Measurements from ENCODE around the gene PCDH12.
"Not testable (repeated sequence)": the region's sequence is repeated elsewhere in the genome, so short reads cannot be mapped to it uniquely, and the experiment has no call there.

PCDH12 gene

GRCh38 chr5:141940695-141941271 is 17.2 kb downstream of the PCDH12 start:
- no peak for DNase-seq (ENCODE audit: low read depth, low spot score)

- no peak for DNase-seq (ENCODE audit: low read depth, low spot score)
These were observed 22.5 kb downstream of the PCDH12 start for GRCh38 chr5:141935538-141935937.

GRCh38 chr5:141934099-141934844 is 23.7 kb downstream of the PCDH12 start:
- DNase-seq (ENCODE audit: low read depth, low spot score) = no peak

DNA sequence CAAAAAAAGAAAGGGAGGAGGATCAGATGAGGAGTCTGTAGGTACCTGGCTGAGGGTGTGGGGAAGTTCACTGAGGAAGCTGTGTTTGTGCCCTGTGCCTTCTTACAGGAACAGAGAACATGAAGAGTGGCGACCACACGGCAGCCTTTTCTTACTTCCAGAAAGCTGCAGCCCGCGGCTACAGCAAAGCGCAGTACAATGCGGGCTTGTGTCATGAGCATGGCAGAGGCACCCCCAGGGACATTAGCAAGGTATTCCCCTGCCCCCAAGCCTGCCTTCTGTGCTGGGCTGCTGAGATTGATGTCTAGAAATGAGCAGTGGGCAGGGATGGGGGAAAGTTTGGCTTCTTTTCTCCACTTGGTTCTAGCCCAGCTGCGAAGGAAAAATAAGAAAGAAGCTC is 24.9 kb downstream of the PCDH12 start:
- DNase-seq (ENCODE audit: low read depth, low spot score) = no peak

- DNase-seq (ENCODE audit: low read depth, low spot score) = no peak
These were observed 26.3 kb downstream of the PCDH12 start for GRCh38 chr5:141931694-141932093.

GRCh38 chr5:141929398-141930058 is 28.5 kb downstream of the PCDH12 start:
- no peak for DNase-seq (ENCODE audit: low read depth, low spot score)

DNA sequence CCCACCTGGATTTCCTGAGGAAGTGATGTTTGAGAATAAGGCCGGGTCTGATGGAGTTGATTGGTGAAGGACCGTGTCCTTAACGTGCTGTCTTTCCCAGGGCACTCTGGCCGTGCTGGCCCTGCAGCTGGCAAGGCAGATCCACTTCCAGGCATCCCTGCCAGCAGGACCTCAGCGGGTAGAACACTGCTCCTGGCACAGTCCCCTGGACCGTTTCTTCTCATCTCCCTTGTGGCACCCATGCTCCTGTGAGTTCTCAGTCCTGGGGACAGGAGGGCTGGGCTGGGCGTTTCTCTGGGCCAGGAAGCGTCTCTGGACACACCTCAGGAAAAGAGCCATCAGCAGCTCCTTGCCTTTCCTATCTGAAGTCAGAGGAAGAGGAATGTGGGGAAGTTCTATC is 30.0 kb downstream of the PCDH12 start:
- DNase-seq (ENCODE audit: low read depth, low spot score) = no peak

- no peak for DNase-seq (ENCODE audit: low read depth, low spot score)
These were observed 31.6 kb downstream of the PCDH12 start for GRCh38 chr5:141926434-141926833.

DNA sequence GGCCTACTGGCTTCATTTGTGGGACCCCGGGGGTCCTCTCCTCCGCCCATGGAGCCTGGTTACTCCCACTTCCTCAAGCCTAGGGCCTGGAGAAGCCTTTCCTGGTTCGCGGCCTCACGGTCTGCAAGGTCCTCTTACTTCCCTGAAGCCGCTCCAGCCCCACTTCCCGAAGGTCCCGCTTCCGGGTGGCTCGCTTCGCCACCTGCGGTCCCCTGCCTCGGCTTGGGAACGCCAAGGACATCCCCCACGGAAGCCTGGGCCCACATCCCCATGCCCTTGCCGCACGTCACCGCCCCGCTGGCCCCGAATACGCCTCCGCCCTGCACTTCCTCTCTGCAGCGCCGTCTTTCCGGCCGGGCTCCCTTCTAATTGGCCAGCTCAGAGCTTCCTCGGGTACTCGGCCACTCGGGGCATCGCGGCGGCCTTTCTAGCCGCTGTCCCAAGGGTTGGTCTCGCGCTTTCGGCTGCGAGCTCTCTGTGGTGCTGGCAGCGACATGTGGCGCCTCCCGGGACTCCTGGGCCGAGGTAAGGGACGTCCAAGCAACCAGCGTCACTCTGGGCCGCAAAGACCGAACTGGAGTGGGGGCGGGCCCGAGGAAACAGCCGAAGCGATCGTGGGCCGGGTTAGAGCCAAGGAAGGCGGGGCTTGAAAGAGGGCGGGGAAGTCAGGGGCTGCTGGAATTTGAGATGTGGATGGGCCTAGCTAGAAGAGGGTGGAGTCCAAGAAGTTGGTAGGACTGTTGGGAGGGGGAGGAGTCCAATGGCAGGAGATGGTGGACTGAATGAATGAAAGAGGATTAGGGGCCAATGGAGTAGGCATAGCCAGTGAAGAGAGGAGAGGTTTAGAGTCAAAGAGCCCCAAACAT is 34.3 kb downstream of the PCDH12 start, which contains the start of gene DELE1:
Gene DELE1 (plus strand): TSS at position 424 of the 866 bp plus-strand sequence. CDS start 71 bp downstream, at position 495.
- DNase-seq (ENCODE audit: low read depth, low spot score) = peak; percentile 82

GRCh38 chr5:141922827-141923447 is 35.1 kb downstream of the PCDH12 start:
- not testable (repeated sequence) for DNase-seq (ENCODE audit: low read depth, low spot score)

DNA sequence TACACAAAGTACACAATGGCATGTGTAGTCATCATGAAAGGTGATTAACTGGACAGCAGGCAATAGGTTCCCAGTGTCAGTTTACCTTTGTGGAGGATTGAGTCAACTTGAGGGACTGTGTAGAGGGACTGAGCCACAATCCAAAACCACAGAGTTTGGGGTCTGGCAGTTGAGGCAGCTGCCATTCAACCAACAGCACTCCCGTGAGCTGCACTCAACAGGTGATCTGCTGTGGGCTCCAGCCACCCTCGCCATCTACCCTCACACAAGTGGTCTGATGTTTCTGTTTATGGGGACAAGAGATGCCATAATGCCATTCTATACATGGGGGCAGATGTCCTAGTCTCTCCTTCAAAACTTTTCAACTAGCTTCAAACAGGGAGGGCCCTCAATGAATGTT is 37.2 kb downstream of the PCDH12 start:
- no peak for DNase-seq (ENCODE audit: low read depth, low spot score)

GRCh38 chr5:141919218-141920119 is 38.5 kb downstream of the PCDH12 start:
- no peak for DNase-seq (ENCODE audit: low read depth, low spot score)

DNA sequence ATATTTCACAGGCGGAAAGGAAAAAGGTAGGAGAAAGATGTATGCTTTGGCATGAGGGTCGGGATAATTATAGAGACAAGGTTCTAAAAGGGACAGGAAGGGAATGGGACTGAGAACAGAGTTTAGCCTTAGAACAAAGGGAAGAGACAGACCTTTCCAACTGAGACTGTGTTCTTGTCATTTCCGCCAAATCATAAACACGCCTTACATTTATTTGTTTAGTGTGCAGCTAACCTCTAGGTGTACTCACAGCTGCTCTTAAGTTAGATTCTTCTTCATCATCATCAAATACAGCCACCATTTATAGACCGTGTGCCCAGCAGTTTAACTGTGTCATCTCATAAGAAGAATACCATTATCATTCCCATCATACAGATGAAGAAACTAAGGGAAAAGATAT is 40.2 kb downstream of the PCDH12 start:
- DNase-seq (ENCODE audit: low read depth, low spot score) = no peak

DNA sequence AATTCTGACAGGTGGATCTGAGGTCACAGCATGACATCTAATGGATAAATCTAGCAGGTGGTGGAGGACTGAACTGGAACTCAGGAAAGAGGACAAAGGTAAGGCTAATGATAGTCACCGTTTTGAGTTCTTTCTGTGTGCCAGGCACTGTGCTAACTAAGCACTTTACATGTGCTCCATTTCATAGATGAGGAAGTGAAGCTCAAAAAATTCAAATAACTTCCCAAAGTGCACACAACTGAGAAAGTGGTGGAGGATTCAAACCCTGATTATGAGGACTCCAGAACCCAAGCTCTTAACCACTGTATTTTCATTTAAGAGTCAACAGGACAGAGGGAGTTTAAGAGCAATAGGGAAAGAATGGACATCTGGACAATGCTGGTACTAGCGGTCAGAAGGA is 41.5 kb downstream of the PCDH12 start:
- no peak for DNase-seq (ENCODE audit: low read depth, low spot score)

DNA sequence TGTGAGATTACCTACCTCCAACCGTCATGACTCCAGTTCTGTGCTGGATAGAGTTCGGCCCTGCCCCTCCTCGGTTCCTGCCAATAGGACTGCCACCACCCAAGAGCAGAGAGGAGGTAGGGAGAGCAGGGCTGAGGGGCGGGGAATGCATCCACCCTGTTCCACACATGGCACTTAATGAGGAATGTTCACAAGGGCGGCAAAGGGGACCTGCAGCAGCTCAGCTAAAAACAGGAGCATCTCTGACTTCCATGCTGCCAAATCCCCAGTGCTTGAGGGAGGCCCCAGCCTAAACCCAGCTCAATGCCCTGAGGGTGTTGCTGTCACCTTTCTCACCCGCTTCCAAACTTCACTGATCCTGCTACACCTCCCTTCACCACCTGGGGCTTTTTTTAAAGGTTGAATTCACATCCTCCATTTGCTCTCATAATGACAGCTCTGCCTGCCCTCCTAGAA is 42.1 kb downstream of the PCDH12 start:
- no peak for DNase-seq (ENCODE audit: low read depth, low spot score)

DNA sequence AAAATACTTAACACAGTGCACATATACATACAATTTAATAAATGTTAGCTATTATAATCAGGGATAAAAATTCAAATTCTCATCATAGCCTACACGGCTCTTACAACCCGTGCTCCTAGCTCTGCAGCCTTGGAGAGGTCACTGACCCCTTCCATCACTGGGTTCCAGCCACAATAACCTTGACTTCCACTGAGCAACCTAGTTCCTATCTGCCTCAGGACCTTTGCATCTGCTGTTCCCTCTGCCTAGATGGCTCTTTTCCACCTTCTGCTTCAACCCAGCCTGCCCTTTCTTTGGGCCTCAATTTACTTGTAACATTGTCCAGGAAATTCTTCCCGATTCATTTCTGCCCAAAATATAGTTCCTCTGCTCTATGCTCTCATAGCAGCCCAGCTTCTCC is 43.2 kb downstream of the PCDH12 start:
- no peak for DNase-seq (ENCODE audit: low read depth, low spot score)

DNA sequence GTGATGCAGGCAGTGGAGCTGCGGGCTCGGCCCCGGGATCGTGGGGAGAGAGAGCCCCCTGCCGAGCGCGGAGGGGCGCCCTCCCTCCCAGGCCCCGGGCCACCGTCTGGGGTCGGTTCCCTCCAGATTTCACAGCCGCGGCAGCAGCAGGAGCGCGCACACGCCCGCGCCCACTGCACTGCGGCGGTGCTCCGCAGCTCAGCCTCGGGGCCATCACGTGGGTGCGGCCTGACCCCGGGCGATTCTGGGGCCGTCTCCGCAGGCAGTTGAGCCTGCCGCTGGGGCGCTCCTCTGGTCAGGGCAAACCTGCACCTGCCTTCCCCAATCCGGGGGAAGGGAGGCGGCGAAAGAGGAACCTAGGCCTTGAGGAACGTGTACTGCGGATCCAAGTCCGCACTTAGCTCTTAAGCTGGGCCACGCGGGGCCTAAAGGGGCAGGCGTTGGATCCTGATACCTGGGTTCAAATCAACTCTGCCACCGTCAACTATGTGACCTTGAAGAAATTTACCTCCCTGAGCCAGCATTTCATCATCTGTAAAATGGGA is 43.7 kb downstream of the PCDH12 start:
- no peak for DNase-seq (ENCODE audit: low read depth, low spot score)

- DNase-seq (ENCODE audit: low read depth, low spot score) = no peak
These were observed 44.3 kb downstream of the PCDH12 start for GRCh38 chr5:141913560-141914198.

GRCh38 chr5:141910271-141910673 is 47.7 kb downstream of the PCDH12 start:
- no peak for DNase-seq (ENCODE audit: low read depth, low spot score)
